SH-SY5Y (cell line): ENCODE measurements around the gene DCDC1.

Experiments
- GATA2 ChIP-seq: IDR thresholded peaks from 2 replicates; pipeline ENCODE4 v1.6.1; 2011; ENCODE audit warnings: mild to moderate bottlenecking, low read depth, low read length
- GATA3 ChIP-seq: IDR thresholded peaks from 2 replicates; pipeline ENCODE4 v1.6.1; 2011; ENCODE audit warnings: low read depth, mild to moderate bottlenecking, low read length, moderate library complexity

Gene DCDC1

GRCh38 chr11:30983143-30983542, 386.4 kb downstream of the DCDC1 start:
- TF ChIP-seq GATA3, result no peak
- TF ChIP-seq GATA2, result no peak

GRCh38 chr11:30967579-30967978, 402.0 kb downstream of the DCDC1 start:
- TF ChIP-seq GATA2, result no peak
- no peak for TF ChIP-seq GATA3

- TF ChIP-seq GATA3 (no peak), GATA2 (no peak)
Measured at GRCh38 chr11:30960387-30960992, 409.0 kb downstream of the DCDC1 start.

- TF ChIP-seq GATA3 (no peak), GATA2 (no peak)
Measured at GRCh38 chr11:30956751-30957150, 412.8 kb downstream of the DCDC1 start.

- no peak for TF ChIP-seq GATA2
- TF ChIP-seq GATA3, result no peak
Measured at GRCh38 chr11:30949838-30950237, 419.7 kb downstream of the DCDC1 start.

- no peak for TF ChIP-seq GATA2
- no peak for TF ChIP-seq GATA3
Measured at GRCh38 chr11:30938810-30939209, 430.7 kb downstream of the DCDC1 start.

GRCh38 chr11:30938171-30938570, 431.4 kb downstream of the DCDC1 start:
- TF ChIP-seq GATA3 (no peak), GATA2 (no peak)

- no peak for TF ChIP-seq GATA2
Measured at GRCh38 chr11:30936491-30936890, 433.0 kb downstream of the DCDC1 start.

GRCh38 chr11:30935861-30936260, 433.7 kb downstream of the DCDC1 start:
- no peak for TF ChIP-seq GATA2
- TF ChIP-seq GATA3, result no peak

GRCh38 chr11:30926130-30926529, 443.4 kb downstream of the DCDC1 start:
- no peak for TF ChIP-seq GATA3
- TF ChIP-seq GATA2, result no peak

GRCh38 chr11:30921811-30922210, 447.7 kb downstream of the DCDC1 start:
- TF ChIP-seq GATA3 (no peak), GATA2 (no peak)

- TF ChIP-seq GATA3 (no peak), GATA2 (no peak)
Measured at GRCh38 chr11:30919389-30920152, 450.0 kb downstream of the DCDC1 start.

- TF ChIP-seq GATA3 (no peak), GATA2 (no peak)
Measured at GRCh38 chr11:30917859-30918478, 451.6 kb downstream of the DCDC1 start.

GRCh38 chr11:30917266-30917665, 452.3 kb downstream of the DCDC1 start:
- TF ChIP-seq GATA3, result no peak
- TF ChIP-seq GATA2, result no peak

- TF ChIP-seq GATA2 (no peak), GATA3 (no peak)
Measured at GRCh38 chr11:30916764-30917163, 452.8 kb downstream of the DCDC1 start.

- no peak for TF ChIP-seq GATA3
- TF ChIP-seq GATA2, result no peak
Measured at GRCh38 chr11:30914143-30914762, 455.3 kb downstream of the DCDC1 start.
